K562 (cell line): ENCODE results near the gene TOR1B. TPM values are rescaled to one million over a fixed set of nuclear protein-coding genes. Genes with fewer than 3 reads are reported as not detected.

Source experiments
- ATF7 ChIP-seq: fragments of 450-650 bp; IDR thresholded peaks from 2 replicates; pipeline ENCODE4 v1.7.1; 2014; ENCODE audit warnings: mild to moderate bottlenecking, moderate library complexity
- CTBP1 ChIP-seq: fragments of 450-650 bp; IDR thresholded peaks from 2 replicates; pipeline ENCODE4 v1.6.1; 2016; ENCODE audit warnings: borderline replicate concordance
- E2F4 ChIP-seq: sonication (generic); formaldehyde crosslinking; IDR thresholded peaks from 2 replicates; pipeline ENCODE4 v1.8.0; 2022; ENCODE audit warnings: mild to moderate bottlenecking, low read depth, missing genetic modification reagents
- E2F5 ChIP-seq: sonication (generic); formaldehyde crosslinking; IDR thresholded peaks from 2 replicates; pipeline ENCODE4 v1.8.0; 2022; ENCODE audit warnings: mild to moderate bottlenecking, missing genetic modification reagents
- E2F8 ChIP-seq: fragments of 450-650 bp; IDR thresholded peaks from 2 replicates; pipeline ENCODE4 v1.7.1; 2018; ENCODE audit warnings: mild to moderate bottlenecking, low read depth; ENCODE audit not compliant: partially characterized antibody
- MXI1 ChIP-seq: IDR thresholded peaks from 2 replicates; pipeline ENCODE4 v1.6.1; 2011; ENCODE audit warnings: low read depth, mild to moderate bottlenecking, improper control_type of control experiment, low read length
- NFRKB ChIP-seq: fragments of 450-650 bp; IDR thresholded peaks from 2 replicates; pipeline ENCODE4 v1.6.1; 2016; ENCODE audit warnings: low read depth
- POLR2B ChIP-seq: fragments of 450-650 bp; IDR thresholded peaks from 2 replicates; pipeline ENCODE4 v1.6.1; 2018; ENCODE audit warnings: low read depth; ENCODE audit not compliant: partially characterized antibody
- RAD21 ChIP-seq, 2 experiments: fragments of 250-450 bp in 1 of 2; fragments of 450-650 bp in 1 of 2; sonication (Bioruptor Pico) in 1 of 2; formaldehyde crosslinking in 1 of 2; IDR thresholded peaks in 1 of 2; conservative IDR thresholded peaks in 1 of 2; 2 replicates each; pipeline versions ENCODE4 v1.4.0 to v1.8.0; 2020 to 2022; ENCODE audit warnings: mild to moderate bottlenecking in 2 of 2, moderate library complexity in 1 of 2
- RBBP5 ChIP-seq: fragments of 200-600 bp; sonication (generic); IDR thresholded peaks from 2 replicates; pipeline ENCODE4 v1.6.1; 2012; ENCODE audit warnings: borderline replicate concordance, mild to moderate bottlenecking, low read length, control low read depth, inconsistent platforms; ENCODE audit not compliant: insufficient read depth, poor library complexity, severe bottlenecking
- RBM14 ChIP-seq: fragments of 200-400 bp; formaldehyde crosslinking; IDR thresholded peaks from 2 replicates; pipeline ENCODE4 v1.6.1; 2018; ENCODE audit warnings: low read depth, mild to moderate bottlenecking, low read length, moderate library complexity, borderline replicate concordance; ENCODE audit not compliant: insufficient read depth
- RBM22 ChIP-seq: fragments of 200-400 bp; formaldehyde crosslinking; IDR thresholded peaks from 2 replicates; pipeline ENCODE4 v1.6.1; 2018; ENCODE audit warnings: low read length, low read depth; ENCODE audit not compliant: poor library complexity, severe bottlenecking
- SIX5 ChIP-seq, 2 experiments: IDR thresholded peaks; 2 replicates each; pipeline ENCODE4 v1.6.1; 2011; ENCODE audit warnings: low read length in 2 of 2, borderline replicate concordance in 1 of 2, low read depth in 1 of 2, mild to moderate bottlenecking in 1 of 2, moderate library complexity in 1 of 2; ENCODE audit not compliant: insufficient read depth in 1 of 2
- SMAD4 ChIP-seq: fragments of 250-450 bp; sonication (Bioruptor Pico); conservative IDR thresholded peaks from 2 replicates; pipeline ENCODE4 v1.8.0; 2021; ENCODE audit warnings: inconsistent platforms, mild to moderate bottlenecking, moderate library complexity
- XRCC5 ChIP-seq: fragments of 200-400 bp; formaldehyde crosslinking; IDR thresholded peaks from 2 replicates; pipeline ENCODE4 v1.6.1; 2017; ENCODE audit warnings: low read depth, mild to moderate bottlenecking, low read length
- ZBTB34 ChIP-seq: fragments of 250-450 bp; sonication (Bioruptor Pico); IDR thresholded peaks from 2 replicates; pipeline ENCODE4 v1.8.0; 2021; ENCODE audit warnings: mild to moderate bottlenecking, moderate library complexity
- ZBTB43 ChIP-seq: sonication (generic); formaldehyde crosslinking; IDR thresholded peaks from 2 replicates; pipeline ENCODE4 v1.8.0; 2023; ENCODE audit warnings: mild to moderate bottlenecking, missing genetic modification reagents
- ZFX ChIP-seq: sonication (generic); formaldehyde crosslinking; IDR thresholded peaks from 2 replicates; pipeline ENCODE4 v1.8.0; 2022; ENCODE audit warnings: mild to moderate bottlenecking, missing genetic modification reagents, moderate library complexity
- polyA plus RNA-seq, 8 experiments: library from polyadenylated mRNA; depleted of rRNA in 4 of 8; stranded (reverse) in 5 of 8; unstranded in 3 of 8; fragments of >200 nt; fragmentation: Nextera tagmentation in 2 of 8; fragmentation: Illumina TruSeq in 1 of 8; extraction: Ambion mirVana in 2 of 8; extraction: Trizol in 1 of 8; gene quantifications; 2 replicates each; pipeline versions ENCODE4 v1.2.1 to v1.2.3, GENCODE V29; 2011 to 2014; ENCODE audit warnings: inconsistent platforms in 1 of 8, missing spikeins in 1 of 8
- total RNA-seq, 7 experiments: library from RNA; depleted of rRNA in 6 of 7; stranded (reverse); fragments of >200 nt in 6 of 7; fragmentation: Illumina TruSeq in 2 of 7; extraction: Trizol in 2 of 7; gene quantifications; 2 replicates each; pipeline versions ENCODE4 v1.2.1 to v1.2.3, GENCODE V29; 2011 to 2021; ENCODE audit warnings: low replicate concordance in 1 of 7

Gene TOR1B
- total and polyA plus RNA-seq, 9 of the 15 experiments (the other 6 are each of a cell fraction or from before 2014, with no cell fraction given): 4.2 to 36.5 (median 24.6) TPM

GRCh38 chr9:129802833-129803675, at the start of gene TOR1B (continued):
- TF ChIP-seq RBM22 (peak; percentile 80), RAD21 (CRISPR knock-in tag; conservative IDR thresholded peaks at IDR 0.05 in 1 of 2, IDR thresholded peaks at IDR 0.05 in 1 of 2) (peak in 1 of 2 experiments; percentile 32; a peak in 1 of 4 replicates), SIX5 (IDR thresholded peaks at IDR 0.05; ENCODE audit: borderline replicate concordance in 1 of 2, insufficient read depth in 1 of 2, low read depth in 1 of 2, low read length in 2 of 2) (peak; percentile 64 to 77; a peak in 3 of 4 replicates), CTBP1 (peak; percentile 96), ZBTB34 (no peak), ZFX (CRISPR knock-in tag) (peak; percentile 80), XRCC5 (0 out of 2 replicates have a peak, but pooled peaks have one; percentile 20), ZBTB43 (CRISPR knock-in tag) (no peak), SMAD4 (CRISPR knock-in tag) (peak; percentile 46), RBM14 (no peak), E2F8 (peak; percentile 84), MXI1 (peak; percentile 32; the same call in 1 of the 2 replicates), POLR2B (peak; percentile 61), E2F5 (CRISPR knock-in tag) (0 out of 2 replicates have a peak, but pooled peaks have one; percentile 57), NFRKB (no peak), ATF7 (peak; percentile 85), RBBP5 (peak; percentile 94), E2F4 (peak; percentile 39; the same call in 1 of the 2 replicates)
